ENCODE measurements around the gene NRG3.
"Not testable (repeated sequence)": the region's sequence is repeated elsewhere in the genome, so short reads cannot be mapped to it uniquely, and the experiment has no call there.

Gene NRG3

GRCh38 chr10:82318534-82318933, 443.5 kb downstream of the NRG3 start:
- in situ Hi-C loops (cut with HindIII; ENCODE audit: low sequenced_read_pairs): no loop called here
- DNase-seq (ENCODE audit: low read depth, low spot score): no peak
- no peak for TF ChIP-seq CTCF (IDR thresholded peaks at IDR 0.05; ENCODE audit: low read depth, low read length)
- no peak overlapping the region for H3K4me3 ChIP-seq (ENCODE audit: low read depth, low read length)

- DNase-seq (ENCODE audit: low read depth, low spot score): no peak
- in situ Hi-C loops (cut with HindIII; ENCODE audit: low sequenced_read_pairs): no loop called here
- H3K4me3 ChIP-seq (ENCODE audit: low read depth, low read length): no peak overlapping the region
- no peak for TF ChIP-seq CTCF (IDR thresholded peaks at IDR 0.05; ENCODE audit: low read depth, low read length)
These were observed 444.1 kb downstream of the NRG3 start for GRCh38 chr10:82319074-82319473.

- no peak overlapping the region for H3K4me3 ChIP-seq (ENCODE audit: low read depth, low read length)
- DNase-seq (ENCODE audit: low read depth, low spot score): no peak
- in situ Hi-C loops (cut with HindIII; ENCODE audit: low sequenced_read_pairs): no loop called here
- TF ChIP-seq CTCF (IDR thresholded peaks at IDR 0.05; ENCODE audit: low read depth, low read length): no peak
These were observed 444.6 kb downstream of the NRG3 start for GRCh38 chr10:82319562-82319961.

GRCh38 chr10:82321724-82322123, 446.7 kb downstream of the NRG3 start:
- no peak for DNase-seq (ENCODE audit: low read depth, low spot score)
- H3K4me3 ChIP-seq (ENCODE audit: low read depth, low read length): no peak overlapping the region
- in situ Hi-C loops (cut with HindIII; ENCODE audit: low sequenced_read_pairs): no loop called here
- TF ChIP-seq CTCF (IDR thresholded peaks at IDR 0.05; ENCODE audit: low read depth, low read length): no peak

GRCh38 chr10:82331716-82332115, 456.7 kb downstream of the NRG3 start:
- no peak overlapping the region for H3K4me3 ChIP-seq (ENCODE audit: low read depth, low read length)
- in situ Hi-C loops (cut with HindIII; ENCODE audit: low sequenced_read_pairs): no loop called here
- no peak for TF ChIP-seq CTCF (IDR thresholded peaks at IDR 0.05; ENCODE audit: low read depth, low read length)
- no peak for DNase-seq (ENCODE audit: low read depth, low spot score)

GRCh38 chr10:82335831-82336230, 460.8 kb downstream of the NRG3 start:
- no peak overlapping the region for H3K4me3 ChIP-seq (ENCODE audit: low read depth, low read length)
- in situ Hi-C loops (cut with HindIII; ENCODE audit: low sequenced_read_pairs): no loop called here
- TF ChIP-seq CTCF (IDR thresholded peaks at IDR 0.05; ENCODE audit: low read depth, low read length): no peak
- no peak for DNase-seq (ENCODE audit: low read depth, low spot score)

GRCh38 chr10:82340166-82340565, 465.2 kb downstream of the NRG3 start:
- TF ChIP-seq CTCF (IDR thresholded peaks at IDR 0.05; ENCODE audit: low read depth, low read length): no peak
- no peak for DNase-seq (ENCODE audit: low read depth, low spot score)
- in situ Hi-C loops (cut with HindIII; ENCODE audit: low sequenced_read_pairs): no loop called here
- no peak overlapping the region for H3K4me3 ChIP-seq (ENCODE audit: low read depth, low read length)

GRCh38 chr10:82349590-82349989, 474.6 kb downstream of the NRG3 start:
- H3K4me3 ChIP-seq (ENCODE audit: low read depth, low read length); DNase-seq (ENCODE audit: low read depth, low spot score); in situ Hi-C loops (cut with HindIII; ENCODE audit: low sequenced_read_pairs): not testable (repeated sequence)
